HepG2 (cell line): ENCODE results near the gene DUS2. TPM values are rescaled to one million over a fixed set of nuclear protein-coding genes. Genes with fewer than 3 reads are reported as not detected.

Experiments used
- ATAC-seq: fragments of 200-7000 bp; cut with Tn5 transposase; 3 replicates; pipeline ENCODE4 v1.9.1; 2020; ENCODE audit warnings: mild to moderate bottlenecking, moderate library complexity
- BruUV-seq: library from RNA; stranded (reverse); fragments of 400-500 nt; replicated peaks from 2 replicates; lab custom pipeline; 2021; lab: Mats Ljungman, UMichigan
- CTCF ChIA-PET: fragments of 300-600 bp; formaldehyde crosslinking; extraction: SDS; loops from one replicate; lab custom pipeline; 2021; ENCODE audit warnings: low total read pairs, inconsistent platforms, low intra/inter-chr PET ratio; lab: Yijun Ruan, JAX
- POLR2A ChIA-PET: fragments of 350-600 bp; sonication (Branson Sonifier 250); formaldehyde crosslinking; loops from one replicate; lab custom pipeline; 2020; ENCODE audit warnings: antibody characterized with exemption, inconsistent platforms; lab: Yijun Ruan, JAX
- DNase-seq: peaks from one replicate; pipeline ENCODE4 v3.0.0-alpha.2; 2015; ENCODE audit warnings: low spot score
- FAIRE-seq: peaks from 3 replicates; lab custom pipeline; 2011; peaks lifted over from hg19 to GRCh38; lab: Jason Lieb, UNC
- H2AFZ ChIP-seq: one replicate; pipeline ENCODE4 v1.6.1; 2011; ENCODE audit warnings: low read length, inconsistent platforms
- H3K27ac ChIP-seq: fragments of 300-600 bp; 3 replicates; pipeline ENCODE4 v1.8.0; 2011; ENCODE audit warnings: mixed run types, mild to moderate bottlenecking, mixed read lengths, low read length, inconsistent platforms; ENCODE audit not compliant: insufficient read depth; ENCODE audit errors: extremely low read length
- H3K27me3 ChIP-seq, 2 experiments: fragments of 200-600 bp in 1 of 2; 2 replicates in 1 of 2; 3 replicates in 1 of 2; pipeline versions ENCODE4 v1.6.0 to v1.8.0; 2011; ENCODE audit warnings: low read length in 2 of 2, mild to moderate bottlenecking in 2 of 2, moderate library complexity in 2 of 2, inconsistent platforms in 1 of 2; ENCODE audit not compliant: insufficient read depth in 2 of 2, control insufficient read depth in 1 of 2
- H3K36me3 ChIP-seq, 2 experiments: fragments of 200-600 bp in 1 of 2; replicated peaks in 1 of 2; 2 replicates in 1 of 2; 3 replicates in 1 of 2; pipeline versions ENCODE4 v1.5.1 to v1.8.0; 2011; ENCODE audit warnings: low read length in 2 of 2, inconsistent platforms in 1 of 2; ENCODE audit not compliant: insufficient read depth in 2 of 2, control insufficient read depth in 1 of 2
- H3K4me1 ChIP-seq: 2 replicates; pipeline ENCODE4 v1.5.1; 2012; ENCODE audit warnings: low read length, inconsistent platforms; ENCODE audit not compliant: insufficient read depth
- H3K4me2 ChIP-seq: 2 replicates; pipeline ENCODE4 v1.6.0; 2011; ENCODE audit warnings: low read depth, low read length, inconsistent platforms
- H3K4me3 ChIP-seq, 3 experiments: fragments of 200-600 bp in 1 of 3; sonication (generic), shearing (Covaris generic) in 1 of 3; replicated peaks in 1 of 3; 2 replicates each; pipeline ENCODE4 v1.5.1; 2011 to 2016; ENCODE audit warnings: low read length in 3 of 3, inconsistent platforms in 2 of 3, low read depth in 2 of 3, mild to moderate bottlenecking in 2 of 3, control low read depth in 1 of 3, mixed read lengths in 1 of 3; ENCODE audit not compliant: insufficient read depth in 1 of 3
- H3K79me2 ChIP-seq: one replicate; pipeline ENCODE4 v1.6.1; 2011; ENCODE audit warnings: low read length, inconsistent platforms; ENCODE audit not compliant: insufficient read depth
- H3K9ac ChIP-seq: 2 replicates; pipeline ENCODE4 v1.6.0; 2011; ENCODE audit warnings: mild to moderate bottlenecking, low read depth, low read length, inconsistent platforms; ENCODE audit not compliant: insufficient read depth
- H3K9me3 ChIP-seq: 2 replicates; pipeline ENCODE4 v1.5.1; 2012; ENCODE audit warnings: mild to moderate bottlenecking, low read length
- H4K20me1 ChIP-seq: 2 replicates; pipeline ENCODE4 v1.6.0; 2011; ENCODE audit warnings: inconsistent platforms, mild to moderate bottlenecking, low read length, moderate library complexity; ENCODE audit not compliant: insufficient read depth
- CCDC6 ChIP-seq: sonication (generic); formaldehyde crosslinking; IDR thresholded peaks from 2 replicates; pipeline ENCODE4 v1.8.1; 2022; ENCODE audit warnings: mild to moderate bottlenecking, missing genetic modification reagents, moderate library complexity
- CENPX ChIP-seq: sonication (generic); formaldehyde crosslinking; IDR thresholded peaks from 2 replicates; pipeline ENCODE4 v1.9.0; 2021; ENCODE audit warnings: mild to moderate bottlenecking, missing genetic modification reagents, moderate library complexity
- DNMT3B ChIP-seq: conservative IDR thresholded peaks from 2 replicates; pipeline ENCODE4 v1.6.1; 2016; ENCODE audit warnings: missing biosample characterization, control low read depth
- EHMT2 ChIP-seq: fragments of 200-600 bp; sonication (generic); IDR thresholded peaks from 2 replicates; pipeline ENCODE4 v1.7.0; 2017; ENCODE audit warnings: antibody characterized with exemption, low read depth, low read length, borderline replicate concordance
- FOXP4 ChIP-seq: sonication (generic); formaldehyde crosslinking; IDR thresholded peaks from 2 replicates; pipeline ENCODE4 v1.4.0; 2020; ENCODE audit warnings: missing genetic modification reagents
- IKZF1 ChIP-seq: fragments of 450-650 bp; IDR thresholded peaks from 2 replicates; pipeline ENCODE4 v1.7.1; 2016
- KLF12 ChIP-seq: sonication (generic); formaldehyde crosslinking; IDR thresholded peaks from 2 replicates; pipeline ENCODE4 v1.4.0; 2020; ENCODE audit warnings: missing genetic modification reagents, borderline replicate concordance
- MEF2D ChIP-seq: sonication (generic); formaldehyde crosslinking; IDR thresholded peaks from 2 replicates; pipeline ENCODE4 v1.5.1; 2020; ENCODE audit warnings: mild to moderate bottlenecking, missing genetic modification reagents
- NCOA1 ChIP-seq: sonication (generic); formaldehyde crosslinking; IDR thresholded peaks from 2 replicates; pipeline ENCODE4 v1.9.0; 2021; ENCODE audit warnings: missing genetic modification reagents
- NFE2 ChIP-seq: sonication (generic); formaldehyde crosslinking; IDR thresholded peaks from 2 replicates; pipeline ENCODE4 v1.4.0; 2020; ENCODE audit warnings: missing genetic modification reagents
- PREB ChIP-seq: sonication (generic); formaldehyde crosslinking; IDR thresholded peaks from 2 replicates; pipeline ENCODE4 v1.4.0; 2020; ENCODE audit warnings: missing genetic modification reagents
- SAP130 ChIP-seq: IDR thresholded peaks from 2 replicates; pipeline ENCODE4 v1.6.1; 2016; ENCODE audit warnings: low read depth
- SOX5 ChIP-seq: IDR thresholded peaks from 2 replicates; pipeline ENCODE4 v1.6.1; 2016; ENCODE audit warnings: borderline replicate concordance
- SP1 ChIP-seq, 2 experiments: fragments of 450-650 bp in 1 of 2; sonication (generic) in 1 of 2; formaldehyde crosslinking in 1 of 2; IDR thresholded peaks; 2 replicates each; pipeline versions ENCODE4 v1.4.0 to v1.6.1; 2016 to 2020; ENCODE audit warnings: missing genetic modification reagents in 1 of 2
- ZFY ChIP-seq: sonication (generic); formaldehyde crosslinking; IDR thresholded peaks from 2 replicates; pipeline ENCODE4 v1.4.0; 2020; ENCODE audit warnings: missing genetic modification reagents
- ZNF225 ChIP-seq: sonication (generic); formaldehyde crosslinking; IDR thresholded peaks from 2 replicates; pipeline ENCODE4 v1.4.0; 2020; ENCODE audit warnings: mild to moderate bottlenecking, missing genetic modification reagents
- ZNF331 ChIP-seq: sonication (generic); formaldehyde crosslinking; IDR thresholded peaks from 2 replicates; pipeline ENCODE4 v1.4.0; 2020; ENCODE audit warnings: missing genetic modification reagents
- ZNF616 ChIP-seq: sonication (generic); formaldehyde crosslinking; IDR thresholded peaks from 2 replicates; pipeline ENCODE4 v1.5.0; 2020; ENCODE audit warnings: low read depth, mild to moderate bottlenecking, missing genetic modification reagents
- ZNF780A ChIP-seq: sonication (generic); formaldehyde crosslinking; IDR thresholded peaks from 2 replicates; pipeline ENCODE4 v1.8.0; 2022; ENCODE audit warnings: mild to moderate bottlenecking, missing genetic modification reagents, moderate library complexity
- ZSCAN30 ChIP-seq: sonication (generic); formaldehyde crosslinking; IDR thresholded peaks from 2 replicates; pipeline ENCODE4 v1.5.0; 2020; ENCODE audit warnings: mild to moderate bottlenecking, missing genetic modification reagents
- in situ Hi-C: cut with HindIII; loops from 2 replicates; pipeline ENCODE4 v1.10.0; 2017; ENCODE audit warnings: low pct_unique_long_range_greater_than_20kb; ENCODE audit not compliant: extremely low pct_ligation_motif_present
- intact Hi-C: fragments of 100-400 bp; cut with micrococcal nuclease; formaldehyde crosslinking; loops from one replicate; pipeline ENCODE4 v1.10.0; 2022; ENCODE audit not compliant: unreplicated experiment
- polyA plus RNA-seq, 8 experiments: library from polyadenylated mRNA; depleted of rRNA in 3 of 8; stranded (reverse) in 7 of 8; unstranded in 1 of 8; fragments of >200 nt; fragmentation: Illumina TruSeq in 4 of 8; extraction: Trizol in 4 of 8; gene quantifications; 2 replicates each; pipeline versions ENCODE4 v1.2.1 to v1.2.3, GENCODE V29; 2011 to 2016; ENCODE audit warnings: low read depth in 4 of 8, missing spikeins in 1 of 8, mixed read lengths in 1 of 8; ENCODE audit not compliant: insufficient read depth in 1 of 8
- total RNA-seq, 5 experiments: library from RNA; depleted of rRNA; stranded (reverse); fragments of >200 nt; fragmentation: Illumina TruSeq; extraction: Trizol; gene quantifications; 2 replicates each; pipeline ENCODE4 v1.2.3, GENCODE V29; 2016; ENCODE audit warnings: low read depth in 1 of 5

Gene DUS2
- total and polyA plus RNA-seq, 2 of the 13 experiments (the other 11 are each of a cell fraction or from before 2014, with no cell fraction given): 17.8 to 25.1 TPM

- intact Hi-C loops: no loop called here
- in situ Hi-C loops: no loop called here
- ChIA-PET POLR2A (interaction anchor here (0.8 to 2.8 kb wide), 29 partner anchors 9 to 551 kb away, joined by 3 to 57 read pairs (median 5); partner anchors contain the start of genes ACD, DDX28, DPEP2 and DUS2), CTCF (no interaction called here)
- Histone ChIP-seq H4K20me1 (no peaks in the 10 kb centered on the region), H3K9me3 (no peaks in the 10 kb centered on the region), H3K36me3 (peaks cover 11 to 28% of the 10 kb centered on the region in 2 experiments; a peak in 4 of 5 replicates), H3K4me3 (peak overlapping the region in 2 of 3 experiments; percentile 6 to 57; a peak in 3 of 6 replicates), H3K27ac (peak overlapping the region; percentile 95), H2AFZ (no peak overlapping the region), H3K27me3 (no peaks in the 10 kb centered on the region), H3K9ac (peak overlapping the region; percentile 70), H3K79me2 (no peaks in the 10 kb centered on the region), H3K4me2 (peak overlapping the region; percentile 79), H3K4me1 (peaks cover 83% of the 10 kb centered on the region)
- no peak for DNase-seq
- BruUV-seq: no TSS peak
- ATAC-seq: no peak; the same call in 2 of the 3 replicates
- FAIRE-seq: no peak
- TF ChIP-seq ZNF331 (CRISPR knock-in tag): no peak
- TF ChIP-seq FOXP4 (CRISPR knock-in tag): no peak
- 0 out of 2 replicates have a peak, but pooled peaks have one; percentile 44 for TF ChIP-seq DNMT3B (CRISPR knock-in tag)
- TF ChIP-seq SP1 (IDR thresholded peaks at IDR 0.05): no peak
- no peak for TF ChIP-seq SP1 (CRISPR knock-in tag; IDR thresholded peaks at IDR 0.05)
- TF ChIP-seq ZNF780A (CRISPR knock-in tag): 0 out of 2 replicates have a peak, but pooled peaks have one; percentile 5
- no peak for TF ChIP-seq SOX5 (CRISPR knock-in tag)
- TF ChIP-seq KLF12 (CRISPR knock-in tag): no peak
- no peak for TF ChIP-seq NFE2 (CRISPR knock-in tag)
- no peak for TF ChIP-seq ZSCAN30 (CRISPR knock-in tag)
- no peak for TF ChIP-seq IKZF1
- TF ChIP-seq ZNF225 (CRISPR knock-in tag): 0 out of 2 replicates have a peak, but pooled peaks have one; percentile 41
- TF ChIP-seq MEF2D (CRISPR knock-in tag): no peak
- TF ChIP-seq NCOA1: 0 out of 2 replicates have a peak, but pooled peaks have one; percentile 10
- TF ChIP-seq CCDC6 (CRISPR knock-in tag): no peak
- no peak for TF ChIP-seq ZFY (CRISPR knock-in tag)
- no peak for TF ChIP-seq SAP130 (CRISPR knock-in tag)
- TF ChIP-seq EHMT2: no peak
- no peak for TF ChIP-seq PREB (CRISPR knock-in tag)
- 0 out of 2 replicates have a peak, but pooled peaks have one; percentile 47 for TF ChIP-seq ZNF616
- TF ChIP-seq CENPX: no peak
Observed at GRCh38 chr16:68079376-68079625, 56.2 kb downstream of the DUS2 start.
